Ovary (tissue), 3 donors: Measurements from ENCODE around the gene HEXIM2.

Experiments
- POLR2A ChIP-seq: fragments of 450-650 bp; IDR thresholded peaks from one replicate; pipeline ENCODE4 v1.6.1; 2017; ENCODE audit warnings: antibody characterized with exemption, mild to moderate bottlenecking, moderate library complexity
- TF ChIP-seq, protein P1 (sequence below), 3 donors: fragments of 450-650 bp in 2 of 3; fragments of 200-600 bp in 1 of 3; IDR thresholded peaks; one replicate each; pipeline versions ENCODE4 v1.5.1 to v1.8.0; 2016 to 2022; ENCODE audit warnings: antibody characterized with exemption in 3 of 3, mild to moderate bottlenecking in 1 of 3
- donor health status: DM: no; HTN: no; CAD: no.

DNA sequence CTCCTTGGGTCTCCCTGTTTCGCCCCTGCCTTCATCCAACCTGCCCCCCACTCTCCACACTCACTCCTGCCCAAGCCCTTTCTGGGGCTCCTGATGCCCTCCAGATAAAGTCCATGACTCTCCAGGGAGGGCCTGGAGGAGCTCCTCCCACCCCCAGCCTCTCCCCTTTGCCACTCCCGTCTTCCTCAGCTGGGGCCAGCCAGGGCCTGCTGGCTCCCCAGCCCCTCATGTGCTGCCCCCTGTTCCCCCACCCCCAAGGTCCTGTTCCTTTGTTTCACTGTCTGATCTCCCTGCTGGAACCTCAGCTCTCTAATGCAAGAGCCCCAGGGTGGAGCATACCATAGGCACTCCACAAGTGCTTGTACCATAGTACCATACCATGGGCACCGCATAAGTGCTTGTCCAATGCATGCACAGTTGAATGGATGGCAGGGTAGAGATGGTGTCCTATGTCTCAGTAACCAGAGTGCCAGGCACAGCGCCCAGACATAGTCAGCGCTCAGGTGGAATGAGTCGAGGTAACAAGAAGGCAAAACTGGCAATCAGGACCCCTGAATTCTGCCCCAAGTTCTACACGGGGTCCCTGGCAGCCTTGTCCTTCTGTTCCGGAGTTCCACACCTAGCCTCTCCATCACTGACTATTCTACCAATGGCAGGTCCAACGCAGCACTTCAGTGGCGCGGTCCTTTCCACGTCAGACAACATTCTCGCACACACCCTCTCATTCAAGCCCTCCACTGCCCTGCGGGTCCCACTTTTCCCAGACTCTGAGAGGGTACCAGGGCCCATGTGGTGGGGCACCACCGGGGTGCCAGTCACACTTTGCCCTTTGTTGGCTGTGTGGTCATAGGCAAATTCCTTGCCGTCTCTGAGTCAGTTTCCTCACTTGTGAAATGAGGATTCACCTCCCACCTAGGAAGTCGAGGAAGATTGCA lies 30.7 kb upstream of the HEXIM2 start:
- TF ChIP-seq, protein P1, sequence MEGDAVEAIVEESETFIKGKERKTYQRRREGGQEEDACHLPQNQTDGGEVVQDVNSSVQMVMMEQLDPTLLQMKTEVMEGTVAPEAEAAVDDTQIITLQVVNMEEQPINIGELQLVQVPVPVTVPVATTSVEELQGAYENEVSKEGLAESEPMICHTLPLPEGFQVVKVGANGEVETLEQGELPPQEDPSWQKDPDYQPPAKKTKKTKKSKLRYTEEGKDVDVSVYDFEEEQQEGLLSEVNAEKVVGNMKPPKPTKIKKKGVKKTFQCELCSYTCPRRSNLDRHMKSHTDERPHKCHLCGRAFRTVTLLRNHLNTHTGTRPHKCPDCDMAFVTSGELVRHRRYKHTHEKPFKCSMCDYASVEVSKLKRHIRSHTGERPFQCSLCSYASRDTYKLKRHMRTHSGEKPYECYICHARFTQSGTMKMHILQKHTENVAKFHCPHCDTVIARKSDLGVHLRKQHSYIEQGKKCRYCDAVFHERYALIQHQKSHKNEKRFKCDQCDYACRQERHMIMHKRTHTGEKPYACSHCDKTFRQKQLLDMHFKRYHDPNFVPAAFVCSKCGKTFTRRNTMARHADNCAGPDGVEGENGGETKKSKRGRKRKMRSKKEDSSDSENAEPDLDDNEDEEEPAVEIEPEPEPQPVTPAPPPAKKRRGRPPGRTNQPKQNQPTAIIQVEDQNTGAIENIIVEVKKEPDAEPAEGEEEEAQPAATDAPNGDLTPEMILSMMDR (IDR thresholded peaks at IDR 0.05): no peak
- no peak for TF ChIP-seq POLR2A
